ENCODE measurements around the gene NOL3. TPM values are rescaled to one million over a fixed set of nuclear protein-coding genes. Genes with fewer than 3 reads are reported as not detected.
A peak's percentile ranks its signal among the peaks of the same experiment; 100 is the strongest.

The NOL3 gene
- total RNA-seq, 1 experiment from 2014 or later: 49.8 TPM

DNA sequence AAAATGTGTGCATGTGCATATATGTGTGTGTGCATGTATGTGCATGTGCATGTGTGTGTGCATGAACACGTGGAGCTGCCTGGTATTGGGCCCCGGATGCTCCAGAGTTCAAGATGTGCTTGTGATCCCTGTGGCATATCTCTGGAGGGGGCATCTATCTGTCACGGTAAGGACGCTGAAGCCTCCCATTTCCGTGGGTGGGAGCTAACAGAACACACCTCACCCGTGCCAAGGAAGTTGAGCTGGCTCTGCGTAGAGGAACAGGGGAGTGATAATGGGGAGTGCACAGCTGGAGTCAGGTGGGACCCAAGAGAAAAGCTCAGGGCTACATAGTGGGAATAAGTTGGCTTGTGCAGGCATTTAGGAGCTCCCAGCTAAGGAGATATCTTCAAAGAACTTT, 41.3 kb downstream of the NOL3 start:
- DNase-seq (ENCODE audit: unreplicated experiment): no peak
- TF ChIP-seq, protein P1, sequence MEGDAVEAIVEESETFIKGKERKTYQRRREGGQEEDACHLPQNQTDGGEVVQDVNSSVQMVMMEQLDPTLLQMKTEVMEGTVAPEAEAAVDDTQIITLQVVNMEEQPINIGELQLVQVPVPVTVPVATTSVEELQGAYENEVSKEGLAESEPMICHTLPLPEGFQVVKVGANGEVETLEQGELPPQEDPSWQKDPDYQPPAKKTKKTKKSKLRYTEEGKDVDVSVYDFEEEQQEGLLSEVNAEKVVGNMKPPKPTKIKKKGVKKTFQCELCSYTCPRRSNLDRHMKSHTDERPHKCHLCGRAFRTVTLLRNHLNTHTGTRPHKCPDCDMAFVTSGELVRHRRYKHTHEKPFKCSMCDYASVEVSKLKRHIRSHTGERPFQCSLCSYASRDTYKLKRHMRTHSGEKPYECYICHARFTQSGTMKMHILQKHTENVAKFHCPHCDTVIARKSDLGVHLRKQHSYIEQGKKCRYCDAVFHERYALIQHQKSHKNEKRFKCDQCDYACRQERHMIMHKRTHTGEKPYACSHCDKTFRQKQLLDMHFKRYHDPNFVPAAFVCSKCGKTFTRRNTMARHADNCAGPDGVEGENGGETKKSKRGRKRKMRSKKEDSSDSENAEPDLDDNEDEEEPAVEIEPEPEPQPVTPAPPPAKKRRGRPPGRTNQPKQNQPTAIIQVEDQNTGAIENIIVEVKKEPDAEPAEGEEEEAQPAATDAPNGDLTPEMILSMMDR (IDR thresholded peaks at IDR 0.05; ENCODE audit: unreplicated experiment): no peak
- H3K27me3 Mint-ChIP-seq (ENCODE audit: insufficient read depth, unreplicated experiment): no peaks in the 10 kb centered on the region
- CTCF ChIA-PET: interaction anchor here (0.6 to 1.3 kb wide), 3 partner anchors 13 to 48 kb away, joined by 3 to 6 read pairs (median 3); partner anchors contain the start of genes ELMO3 and TMEM208
- no peaks in the 10 kb centered on the region for H3K9me3 Mint-ChIP-seq (ENCODE audit: unreplicated experiment)
- H3K36me3 Mint-ChIP-seq (ENCODE audit: insufficient read depth, unreplicated experiment): peaks cover 15% of the 10 kb centered on the region
- intact Hi-C loops (cut with micrococcal nuclease): no loop called here
- POLR2A ChIA-PET: interaction anchor here (1.0 to 9.4 kb wide), 6 partner anchors 13 to 51 kb away, joined by 3 to 87 read pairs (median 5); partner anchors contain the start of genes ELMO3, MATCAP1 and TMEM208
- no peak overlapping the region for H3K27ac Mint-ChIP-seq (ENCODE audit: low read depth, unreplicated experiment)
- H3K4me3 Mint-ChIP-seq (ENCODE audit: unreplicated experiment): no peak overlapping the region
- H3K4me1 Mint-ChIP-seq (ENCODE audit: insufficient read depth, unreplicated experiment): peaks cover 33% of the 10 kb centered on the region
- BruUV-seq (replicated peaks): no TSS peak

DNA sequence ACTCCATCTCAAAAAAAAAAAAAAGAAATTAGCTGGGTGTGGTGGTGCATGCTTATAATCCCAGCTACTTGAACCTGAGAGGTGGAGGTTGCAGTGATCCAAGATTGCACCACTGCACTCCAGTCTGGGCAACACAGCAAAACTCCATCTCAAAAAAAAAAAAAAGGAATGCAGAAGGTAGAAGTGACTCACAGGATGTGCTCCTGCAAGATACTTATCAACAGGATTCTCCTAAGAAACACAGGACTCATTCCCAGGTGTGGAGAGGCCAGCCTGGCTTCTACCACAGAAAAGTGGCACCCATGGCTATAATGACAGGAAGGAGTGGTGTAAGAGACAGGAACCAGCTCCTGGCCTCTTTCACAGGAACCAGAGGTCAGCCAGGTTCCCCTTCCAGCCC, 42.4 kb downstream of the NOL3 start:
- Mint-ChIP-seq H3K36me3 (ENCODE audit: insufficient read depth, unreplicated experiment) (peaks cover 7% of the 10 kb centered on the region), H3K9me3 (ENCODE audit: unreplicated experiment) (no peaks in the 10 kb centered on the region), H3K27ac (ENCODE audit: low read depth, unreplicated experiment) (peak overlapping the region; percentile 69), H3K4me1 (ENCODE audit: insufficient read depth, unreplicated experiment) (peaks cover 25% of the 10 kb centered on the region), H3K27me3 (ENCODE audit: insufficient read depth, unreplicated experiment) (no peaks in the 10 kb centered on the region), H3K4me3 (ENCODE audit: unreplicated experiment) (peak overlapping the region; percentile 39)
- POLR2A ChIA-PET: interaction anchor here (0.6 to 9.4 kb wide), 12 partner anchors 11 to 1377 kb away, joined by 3 to 87 read pairs (median 4); partner anchors contain the start of genes ELMO3, FHOD1, MATCAP1 and TMEM208
- intact Hi-C loops (cut with micrococcal nuclease): no loop called here
- TF ChIP-seq, protein P1 (IDR thresholded peaks at IDR 0.05; ENCODE audit: unreplicated experiment): no peak
- BruUV-seq (replicated peaks): no TSS peak
- peak; percentile 66 for DNase-seq (ENCODE audit: unreplicated experiment)
- CTCF ChIA-PET: interaction anchor here (0.7 to 1.3 kb wide), 3 partner anchors 15 to 72 kb away, joined by 3 to 6 read pairs (median 3); partner anchors contain the start of gene ELMO3

DNA sequence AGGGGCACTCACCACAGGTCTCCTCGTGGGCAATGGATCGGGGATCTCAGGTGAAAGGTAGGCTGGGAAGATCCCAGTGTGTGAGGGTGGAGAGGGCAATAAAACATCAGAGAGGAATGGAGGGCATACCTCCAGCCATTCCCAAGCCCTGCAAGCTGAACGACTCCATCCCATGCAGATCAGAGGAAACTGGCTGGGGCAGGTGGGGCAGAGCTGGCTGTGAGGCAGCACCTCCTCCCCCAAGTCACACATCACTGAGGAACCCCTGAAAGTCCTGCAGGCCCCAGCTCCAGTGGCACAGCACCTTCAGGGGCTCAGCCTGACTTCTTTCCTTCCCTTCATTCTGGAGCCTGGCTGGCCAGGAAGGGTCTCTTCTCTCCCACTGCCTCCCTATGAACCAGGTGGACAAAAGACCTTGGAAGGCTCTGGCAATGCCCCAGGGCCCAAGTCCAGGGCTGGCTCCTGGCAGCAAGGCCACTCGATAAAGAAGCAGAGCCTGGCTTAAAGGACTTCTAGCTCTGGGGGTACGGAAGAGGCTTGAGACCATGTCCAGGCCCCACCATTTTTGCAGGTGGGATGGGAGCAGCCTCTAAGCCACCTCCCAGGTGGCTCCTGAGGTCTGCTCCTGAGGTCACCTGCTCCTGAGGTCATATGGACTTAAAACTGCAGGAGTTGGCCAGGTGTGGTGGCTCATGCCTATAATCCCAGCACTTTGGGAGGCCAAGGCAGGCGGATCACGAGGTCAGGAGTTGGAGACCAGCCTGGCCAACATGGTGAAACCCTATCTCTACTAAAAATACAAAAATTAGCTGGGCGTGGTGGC, 43.1 kb downstream of the NOL3 start:
- Mint-ChIP-seq H3K4me3 (ENCODE audit: unreplicated experiment) (peak overlapping the region; percentile 39), H3K4me1 (ENCODE audit: insufficient read depth, unreplicated experiment) (peaks cover 25% of the 10 kb centered on the region), H3K27me3 (ENCODE audit: insufficient read depth, unreplicated experiment) (no peaks in the 10 kb centered on the region), H3K36me3 (ENCODE audit: insufficient read depth, unreplicated experiment) (peaks cover 7% of the 10 kb centered on the region), H3K9me3 (ENCODE audit: unreplicated experiment) (no peaks in the 10 kb centered on the region), H3K27ac (ENCODE audit: low read depth, unreplicated experiment) (peak overlapping the region; percentile 69)
- no peak for DNase-seq (ENCODE audit: unreplicated experiment)
- intact Hi-C loops (cut with micrococcal nuclease): no loop called here
- CTCF ChIA-PET: interaction anchor here (0.6 to 0.9 kb wide), 5 partner anchors 71 to 1308 kb away, joined by 3 read pairs; no protein-coding TSS in a partner anchor
- TF ChIP-seq, protein P1 (IDR thresholded peaks at IDR 0.05; ENCODE audit: unreplicated experiment): no peak
- POLR2A ChIA-PET: interaction anchor here (0.6 to 9.4 kb wide), 9 partner anchors 10 to 1377 kb away, joined by 3 to 87 read pairs (median 6); partner anchors contain the start of genes ELMO3, FHOD1, MATCAP1 and TMEM208
- BruUV-seq (replicated peaks): no TSS peak

DNA sequence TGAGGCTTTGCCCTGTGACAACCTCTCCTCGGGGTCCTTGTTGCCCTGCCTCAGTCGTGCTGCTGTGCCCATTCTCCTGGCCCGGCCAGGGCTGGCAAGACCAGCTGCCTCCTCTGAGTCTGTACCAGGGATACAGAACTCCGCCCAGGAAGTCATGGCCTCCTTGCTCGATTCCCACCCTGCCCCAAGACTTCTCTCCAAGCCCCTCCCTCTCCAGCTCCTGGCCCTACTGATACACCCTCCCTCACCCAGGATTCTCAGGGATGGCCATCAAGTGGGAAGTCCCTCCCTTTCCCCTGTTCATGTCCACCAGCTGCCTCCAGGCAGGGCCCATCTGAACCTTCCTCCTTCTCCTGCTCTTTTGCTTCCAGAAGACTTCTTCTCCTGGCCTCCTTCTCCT, 45.4 kb downstream of the NOL3 start:
- intact Hi-C loops (cut with micrococcal nuclease): no loop called here
- ChIA-PET CTCF (interaction anchor here (0.5 kb wide), 1 partner anchor 175 kb away, joined by 3 read pairs; no protein-coding TSS in a partner anchor), POLR2A (no interaction called here)
- Mint-ChIP-seq H3K9me3 (ENCODE audit: unreplicated experiment) (no peaks in the 10 kb centered on the region), H3K4me3 (ENCODE audit: unreplicated experiment) (no peak overlapping the region), H3K27ac (ENCODE audit: low read depth, unreplicated experiment) (peak overlapping the region; percentile 25), H3K27me3 (ENCODE audit: insufficient read depth, unreplicated experiment) (no peaks in the 10 kb centered on the region), H3K4me1 (ENCODE audit: insufficient read depth, unreplicated experiment) (peaks cover 15% of the 10 kb centered on the region), H3K36me3 (ENCODE audit: insufficient read depth, unreplicated experiment) (peaks cover 7% of the 10 kb centered on the region)
- TF ChIP-seq, protein P1 (IDR thresholded peaks at IDR 0.05; ENCODE audit: unreplicated experiment): no peak
- BruUV-seq (replicated peaks): no TSS peak
- DNase-seq (ENCODE audit: unreplicated experiment): no peak
